HG02970 (cell line): ENCODE data around the gene MAPK8IP2.

ENCODE experiments used
- ATAC-seq: cut with Tn5 transposase; IDR thresholded peaks from one replicate; pipeline ENCODE4 v1.9.1; 2021; ENCODE audit warnings: mild to moderate bottlenecking, moderate library complexity, moderate number of reproducible peaks; ENCODE audit not compliant: unreplicated experiment, low FRiP score

MAPK8IP2 gene

DNA sequence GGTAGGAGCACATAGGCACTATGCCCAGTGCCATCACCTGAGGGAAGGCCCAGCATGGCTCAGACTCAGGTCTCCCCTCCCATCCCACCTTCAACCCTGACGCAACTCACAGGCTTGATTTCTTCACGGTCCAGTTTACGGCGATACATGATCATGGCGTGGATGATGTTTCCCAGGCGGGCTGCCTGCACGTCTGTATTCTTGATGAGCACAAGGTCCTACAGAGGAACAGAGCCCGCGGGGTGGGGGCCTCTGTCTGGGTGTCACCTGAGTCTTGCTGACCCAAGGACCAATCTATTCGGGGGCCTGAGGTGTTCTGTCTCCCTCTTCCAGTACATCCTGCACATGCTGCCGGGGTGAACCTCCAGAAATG is 26.2 kb upstream of the MAPK8IP2 start:
- no peak for ATAC-seq

DNA sequence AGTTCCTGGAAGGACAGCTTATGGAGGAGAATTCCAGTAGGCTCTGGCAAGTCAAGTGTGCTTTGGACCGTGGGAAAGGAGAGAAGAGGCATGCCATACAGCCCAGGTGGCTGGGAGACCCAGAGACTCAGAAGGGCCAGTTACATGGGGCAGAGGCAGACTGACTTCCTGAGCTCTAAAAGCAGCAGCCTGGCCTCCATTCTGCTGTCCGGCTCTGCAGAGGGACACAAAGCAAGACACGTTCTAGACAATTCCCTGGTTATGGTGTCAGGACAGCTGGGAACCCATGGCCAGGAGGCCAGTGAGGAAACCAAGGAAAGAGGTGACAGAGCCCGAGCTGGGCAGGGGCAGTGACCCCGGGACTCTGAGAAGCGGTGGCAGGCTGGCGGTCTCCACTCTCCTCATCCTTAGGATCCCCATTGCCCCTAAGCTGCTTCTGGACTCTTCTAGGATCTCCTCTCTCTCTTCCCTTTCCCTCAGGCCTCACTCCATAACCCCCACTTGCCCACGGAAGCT is 25.1 kb upstream of the MAPK8IP2 start:
- no peak for ATAC-seq

DNA sequence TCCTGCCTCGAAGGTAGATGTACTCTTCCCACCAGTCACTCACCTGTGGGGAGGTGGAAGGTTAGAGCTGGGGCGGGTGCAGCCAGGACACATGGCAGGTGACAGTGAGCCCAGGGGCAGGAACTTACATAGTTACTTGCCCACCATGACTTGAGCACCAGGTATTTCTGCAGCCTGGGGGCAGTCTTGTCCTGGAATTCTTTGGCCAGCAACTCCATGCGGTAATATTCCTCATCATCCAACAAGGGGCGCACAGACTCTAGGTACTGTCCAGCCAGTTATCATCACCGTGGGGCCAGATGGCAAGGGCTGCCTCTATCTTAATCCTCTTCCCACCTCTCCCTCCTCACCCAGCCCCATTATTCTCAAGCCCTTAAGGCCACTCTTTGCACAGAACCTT is 24.5 kb upstream of the MAPK8IP2 start:
- ATAC-seq = no peak

DNA sequence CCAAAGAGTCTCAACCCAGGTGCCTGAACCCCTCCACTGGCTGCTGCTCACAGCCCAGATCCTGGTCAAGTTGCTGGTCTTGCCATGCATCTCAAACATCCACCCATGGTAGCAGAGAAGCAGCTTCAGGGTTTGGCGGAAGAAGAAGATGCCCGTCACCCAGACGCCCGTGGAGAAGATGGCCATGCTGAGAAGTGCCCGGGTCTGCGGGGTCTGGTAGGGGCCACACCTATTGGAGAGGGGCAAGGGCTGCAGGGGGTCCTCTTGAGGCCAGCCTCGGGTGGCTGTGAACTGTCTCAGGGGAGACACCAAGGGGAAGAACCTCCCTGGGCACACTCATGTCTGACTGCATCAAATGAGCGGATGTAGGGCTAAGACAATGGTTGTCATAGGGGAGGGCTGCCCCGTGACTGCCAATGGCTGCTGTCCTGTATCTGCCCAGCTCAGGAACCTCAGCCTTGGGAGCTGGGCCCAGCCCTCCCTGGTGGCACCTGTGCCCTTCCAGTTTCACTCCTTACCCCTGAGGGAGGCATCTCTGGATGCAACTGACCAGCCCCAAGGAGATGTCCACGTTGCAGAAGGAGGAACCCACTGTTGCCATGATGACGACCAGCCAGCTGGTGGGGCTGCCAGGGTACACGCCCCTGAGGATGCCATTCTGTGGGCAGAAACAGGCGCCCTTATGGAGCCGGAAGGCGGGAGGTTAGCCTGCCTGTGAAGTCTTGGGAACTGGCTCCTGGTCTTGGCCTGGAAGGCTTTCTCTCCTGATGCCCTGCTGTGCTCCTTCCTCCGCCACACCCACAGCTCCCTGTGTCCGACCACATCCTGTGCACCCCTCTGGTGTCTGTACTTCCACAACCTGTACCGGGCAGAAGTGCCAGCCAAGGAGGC is 23.5 kb upstream of the MAPK8IP2 start:
- no peak for ATAC-seq

DNA sequence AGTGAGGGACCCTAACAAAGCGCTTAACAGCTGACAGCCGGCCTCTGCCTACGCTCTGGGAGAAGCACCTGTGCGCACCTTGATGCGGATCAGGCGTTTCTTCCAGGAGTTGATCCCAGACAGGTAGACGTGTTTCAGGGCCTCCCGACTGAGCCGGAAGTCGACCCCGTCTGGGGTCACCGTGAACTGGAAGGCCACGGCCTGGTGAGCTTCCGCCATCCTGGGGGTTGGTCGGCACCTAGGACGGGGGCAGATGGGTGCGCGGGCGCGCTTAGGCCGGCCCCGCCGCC is 23.0 kb upstream of the MAPK8IP2 start:
- no peak for ATAC-seq

DNA sequence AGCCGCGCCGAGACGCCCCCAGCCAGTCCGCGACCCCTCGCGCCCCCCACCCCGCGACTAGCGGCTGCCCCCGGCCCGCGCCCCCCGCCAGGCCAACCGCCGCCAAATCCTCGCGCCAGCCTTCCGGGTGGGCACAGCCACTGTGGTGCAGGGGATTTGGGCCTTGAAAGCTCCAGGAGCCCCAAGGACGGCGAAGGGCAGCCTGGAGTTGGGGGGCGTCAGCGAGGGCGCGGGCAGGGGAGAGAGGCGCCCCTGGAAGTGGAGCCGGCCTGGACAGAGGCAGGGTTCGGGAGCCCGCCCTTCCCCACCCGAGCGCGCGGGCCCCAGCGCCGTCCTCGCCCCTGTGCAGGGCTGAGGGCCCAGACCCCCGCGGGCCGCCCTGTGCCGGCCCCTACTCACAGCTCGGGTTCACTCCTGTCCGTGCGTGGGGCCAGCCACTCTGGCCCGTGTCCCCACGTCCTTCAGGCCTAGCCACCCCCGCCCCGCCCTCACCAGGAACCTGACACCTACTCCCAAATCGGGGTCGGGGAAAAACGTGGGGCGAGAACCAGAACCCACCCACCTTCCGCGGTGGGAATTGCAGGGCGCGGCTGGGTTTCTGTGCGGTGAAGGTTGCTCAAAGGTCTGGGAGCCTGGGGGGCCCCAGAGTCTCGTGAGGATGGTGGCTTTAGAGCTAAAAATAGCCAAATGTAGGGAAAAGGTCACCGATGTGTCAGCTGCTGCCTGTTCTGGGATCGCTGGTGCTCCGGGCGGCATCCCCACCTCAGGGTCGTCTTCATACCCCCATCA is 22.4 kb upstream of the MAPK8IP2 start, which contains the start of gene CPT1B:
Gene CPT1B, minus strand, starts transcription at position 441 of the 789 bp plus-strand sequence. CDS start 512 bp downstream, outside the sequence.
- ATAC-seq = no peak

DNA sequence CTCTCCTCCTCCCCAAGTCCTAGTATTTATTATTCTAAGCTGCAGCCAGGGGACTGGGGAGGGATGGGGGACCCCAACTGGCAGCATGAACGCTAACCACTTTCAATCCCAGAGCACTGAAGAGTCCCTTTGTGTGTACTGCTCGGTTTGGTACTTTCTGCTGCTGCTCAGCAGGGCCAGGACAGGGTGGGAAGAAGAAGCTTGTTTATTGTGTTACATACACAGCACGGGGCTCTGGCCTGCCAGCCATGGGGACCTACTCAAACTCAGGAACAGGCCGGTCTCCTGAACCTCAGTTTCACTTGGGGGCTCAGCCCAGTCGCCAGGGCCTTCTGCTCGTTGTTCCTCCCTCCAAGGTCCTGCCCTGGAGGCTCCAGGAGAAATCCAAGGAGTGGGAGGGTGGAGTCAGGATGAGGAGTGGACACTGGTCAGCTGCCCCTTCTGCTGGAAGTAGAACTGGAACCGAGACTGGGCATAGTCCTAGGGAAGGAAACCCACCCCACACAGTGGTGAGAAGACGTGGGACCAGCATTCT is 21.8 kb upstream of the MAPK8IP2 start:
- ATAC-seq = no peak

DNA sequence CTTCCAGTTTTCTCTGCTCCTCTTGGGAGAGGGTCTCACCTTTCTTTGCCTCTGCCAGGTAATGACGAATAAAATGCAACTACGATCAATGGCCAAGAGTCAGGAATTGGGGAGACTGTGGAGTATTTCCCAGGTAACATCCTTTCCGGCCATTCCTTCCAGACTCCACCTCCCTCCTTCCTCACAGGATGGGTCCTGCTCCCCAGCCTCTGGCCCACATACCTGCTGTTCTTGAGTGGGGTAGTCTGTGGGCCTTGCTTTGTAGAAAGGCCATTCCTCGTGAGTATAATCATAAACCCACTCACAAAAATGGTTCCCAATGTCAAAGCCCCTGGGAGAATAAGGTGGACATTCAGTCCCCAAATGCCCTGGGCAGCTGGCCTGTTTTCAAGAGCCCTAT is 20.8 kb upstream of the MAPK8IP2 start:
- ATAC-seq = no peak

DNA sequence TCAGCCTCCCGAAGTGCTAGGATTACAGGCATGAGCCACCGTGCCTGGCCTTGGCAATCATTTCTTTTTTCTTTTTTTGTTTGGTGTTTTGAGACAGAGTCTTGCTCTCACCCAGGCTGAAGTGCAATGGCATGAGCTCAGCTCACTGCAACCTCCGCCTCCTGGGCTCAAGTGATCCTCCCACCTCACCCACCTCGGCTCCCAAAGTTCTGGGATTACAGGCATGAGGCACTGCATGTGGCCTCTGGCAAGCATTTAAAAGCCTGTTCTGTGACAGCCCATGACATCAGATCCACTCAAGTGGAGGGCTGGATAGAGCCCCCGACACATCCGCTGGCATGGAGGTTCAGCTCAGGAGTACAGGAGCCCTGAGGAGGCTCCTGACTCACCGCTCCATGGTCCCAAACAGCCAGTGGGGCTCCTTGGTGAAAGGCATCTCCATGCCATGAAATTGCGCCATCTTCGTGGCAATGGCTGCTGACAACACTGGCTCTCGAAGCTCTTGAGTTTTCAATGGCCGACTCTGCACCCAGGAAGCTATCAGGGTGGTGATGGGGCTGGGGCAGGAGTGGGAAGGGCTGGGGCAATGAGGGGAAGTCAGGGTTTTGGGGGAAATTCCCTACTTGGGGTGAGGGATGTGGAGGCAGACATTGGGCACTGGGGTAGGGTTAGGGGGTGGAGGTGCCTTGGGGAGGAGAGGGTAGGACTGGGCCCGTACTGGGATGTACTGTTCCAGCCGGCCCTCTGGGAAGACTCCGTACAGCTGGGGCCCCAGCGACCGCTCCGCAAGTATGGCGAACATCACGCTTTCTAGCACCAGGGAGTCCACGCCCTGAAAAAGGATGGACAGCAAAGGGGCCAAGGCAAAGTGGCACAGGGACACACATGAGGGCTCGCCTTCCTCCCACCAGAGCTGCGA is 19.3 kb upstream of the MAPK8IP2 start:
- ATAC-seq = no peak

DNA sequence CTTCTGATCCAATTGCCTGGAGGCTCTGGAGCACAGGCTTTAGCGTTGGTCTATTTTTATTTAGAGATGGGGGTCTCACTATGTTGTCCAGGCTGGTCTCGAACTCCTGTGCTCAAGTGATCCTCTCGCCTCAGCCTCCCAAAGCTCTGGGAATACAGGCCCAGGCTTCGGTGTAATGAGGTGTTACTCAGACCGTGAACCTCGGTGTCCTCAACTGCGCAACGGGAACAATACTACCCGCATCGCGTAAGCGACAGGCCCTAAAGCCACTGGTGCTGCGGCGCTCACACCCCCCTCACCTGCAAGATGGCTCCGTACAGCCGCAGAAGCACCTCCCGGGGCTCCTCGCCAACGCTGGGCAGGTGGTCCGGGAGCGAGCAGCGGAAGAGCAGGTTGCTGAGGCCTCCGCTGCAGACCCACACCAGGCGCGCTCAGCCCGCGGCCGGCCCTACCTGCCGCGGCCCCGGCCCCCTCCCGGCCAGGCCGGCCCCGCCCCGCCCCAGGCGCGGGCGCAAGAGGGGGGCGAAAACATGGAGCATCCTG is 18.6 kb upstream of the MAPK8IP2 start:
- ATAC-seq = no peak

DNA sequence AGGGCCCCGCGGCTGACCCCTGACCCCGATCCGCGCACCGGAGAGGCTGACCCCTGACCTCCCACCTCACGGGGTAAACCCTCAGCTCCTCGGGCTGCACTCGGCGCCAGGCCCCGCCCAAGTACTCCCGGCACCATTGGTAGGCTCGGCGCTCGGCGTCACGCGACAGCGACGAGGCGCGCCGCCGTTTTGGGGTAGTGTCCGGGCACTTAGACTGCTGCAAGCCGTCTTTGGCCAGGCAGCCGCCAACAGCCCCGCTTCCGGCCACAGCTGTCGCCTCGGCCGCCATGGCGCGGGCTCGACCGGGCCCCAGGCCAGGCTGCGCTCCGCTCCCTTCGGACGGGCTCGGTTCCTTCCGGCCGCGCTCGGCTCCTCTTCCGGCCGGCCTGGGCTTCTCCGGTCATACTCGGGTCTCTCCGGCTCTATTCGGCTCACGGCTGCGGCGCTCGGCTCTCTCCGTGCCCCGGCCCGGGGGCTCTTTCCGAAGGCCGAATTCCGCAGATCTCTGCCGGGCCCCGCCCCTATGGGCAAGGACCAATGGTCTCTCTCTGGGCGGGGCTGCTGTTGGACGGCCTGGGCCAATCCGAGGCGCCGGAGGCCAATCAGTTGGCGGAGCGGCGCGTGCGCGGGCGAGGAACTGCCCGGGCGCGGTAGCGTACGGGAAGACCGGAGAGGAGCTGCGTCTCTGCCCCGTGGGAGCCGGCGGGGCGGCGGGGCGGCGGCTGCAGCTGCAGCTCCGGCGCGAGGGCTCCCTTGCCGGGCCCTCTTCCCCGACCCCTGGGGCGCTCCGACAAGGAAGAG is 17.9 kb upstream of the MAPK8IP2 start, which contains the start of gene CHKB:
Gene CHKB, minus strand, starts transcription at position 357 of the 801 bp plus-strand sequence. Its CDS starts 68 bp downstream, at position 289.
- peak; percentile 92 for ATAC-seq

DNA sequence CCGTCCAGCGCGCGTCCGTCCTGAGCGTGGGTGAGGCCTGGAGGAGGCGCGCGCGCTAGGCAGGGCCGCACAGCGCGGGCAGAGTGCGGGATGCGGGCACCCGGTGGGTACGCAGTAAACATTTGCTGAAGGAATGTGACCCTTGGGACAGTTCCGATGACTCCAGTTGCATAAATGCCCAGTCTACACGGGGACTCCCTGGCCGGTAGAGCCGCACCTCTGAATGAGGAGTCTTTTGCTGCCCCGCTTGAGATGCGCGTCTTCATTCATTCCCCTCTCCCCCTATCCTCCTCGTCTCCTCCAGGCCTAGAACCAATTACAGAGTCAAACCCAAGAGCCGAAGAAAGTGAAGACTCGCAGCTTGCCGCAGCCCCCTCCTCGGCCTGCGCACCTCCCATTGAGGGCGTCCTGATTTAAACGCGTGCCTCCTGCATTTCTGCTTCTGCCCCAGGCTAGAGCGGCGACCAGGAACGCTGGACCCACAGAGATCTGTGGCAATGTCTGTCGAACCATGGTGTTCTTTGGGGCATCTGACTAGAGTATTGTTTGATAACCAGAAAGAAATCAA is 17.2 kb upstream of the MAPK8IP2 start:
- ATAC-seq = peak; percentile 29

DNA sequence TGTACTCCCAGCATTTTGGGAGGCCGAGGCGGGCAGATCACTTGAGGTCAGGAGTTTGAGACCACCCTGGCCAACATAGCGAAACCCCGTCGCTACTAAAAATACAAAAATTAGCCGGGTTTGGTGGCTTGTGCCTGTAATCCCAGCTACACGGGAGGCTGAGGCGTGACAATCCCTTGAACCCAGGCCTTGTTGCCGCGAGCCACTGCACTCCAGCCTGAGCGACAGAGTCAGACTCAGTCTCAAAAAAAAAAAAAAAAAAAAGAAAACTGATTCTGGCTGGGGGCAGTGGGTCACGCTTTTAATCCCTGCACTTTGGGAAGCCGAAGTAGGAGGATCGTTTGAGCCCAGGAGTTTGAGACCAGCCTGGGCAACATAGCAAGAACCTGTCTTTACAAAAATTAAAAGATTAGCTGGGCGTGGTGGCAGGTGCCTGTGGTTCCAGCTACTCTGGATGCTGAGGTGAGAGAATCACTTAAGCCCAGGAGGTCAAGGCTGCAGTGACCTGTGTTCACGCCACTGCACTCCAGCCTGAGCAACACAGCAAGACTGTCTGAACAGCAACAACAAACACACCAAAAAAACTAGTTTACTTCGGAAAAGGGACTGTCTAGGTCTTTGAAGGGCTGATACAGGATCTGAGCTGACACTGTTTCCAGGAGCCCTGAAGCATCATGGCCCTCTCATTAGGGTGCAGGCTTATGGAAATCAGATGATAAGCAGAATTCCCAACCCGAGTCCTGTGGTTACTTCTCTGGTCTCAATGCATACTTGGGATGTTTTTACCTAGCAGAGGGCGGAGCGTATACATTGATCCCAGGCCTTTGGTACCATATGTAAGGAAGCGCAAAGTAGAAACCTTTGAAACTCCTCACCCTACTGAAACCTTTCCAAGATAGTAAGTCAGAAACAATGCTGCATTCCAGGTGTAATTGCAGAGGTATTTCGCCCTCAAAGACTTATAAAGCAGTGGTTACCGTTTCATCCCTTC is 16.2 kb upstream of the MAPK8IP2 start:
- ATAC-seq = no peak

DNA sequence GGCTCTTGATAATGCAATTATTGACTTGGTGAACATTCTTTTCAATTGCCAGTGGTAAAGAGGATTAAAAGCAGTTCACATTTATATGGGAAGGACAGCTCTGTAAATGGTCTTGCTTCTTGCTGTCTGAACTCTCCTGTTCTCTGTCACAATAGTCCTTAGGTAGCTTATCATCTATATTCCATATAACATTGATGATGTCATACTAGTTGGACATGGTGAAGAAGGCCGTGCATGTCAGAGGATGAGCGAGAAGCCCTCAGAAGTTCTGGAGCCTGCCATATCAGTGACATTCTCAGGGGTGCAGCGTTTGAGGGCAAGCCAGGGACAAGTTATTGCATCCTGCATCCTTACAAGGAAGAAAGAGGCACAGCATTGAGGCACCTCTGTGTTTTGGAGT is 15.4 kb upstream of the MAPK8IP2 start:
- no peak for ATAC-seq

DNA sequence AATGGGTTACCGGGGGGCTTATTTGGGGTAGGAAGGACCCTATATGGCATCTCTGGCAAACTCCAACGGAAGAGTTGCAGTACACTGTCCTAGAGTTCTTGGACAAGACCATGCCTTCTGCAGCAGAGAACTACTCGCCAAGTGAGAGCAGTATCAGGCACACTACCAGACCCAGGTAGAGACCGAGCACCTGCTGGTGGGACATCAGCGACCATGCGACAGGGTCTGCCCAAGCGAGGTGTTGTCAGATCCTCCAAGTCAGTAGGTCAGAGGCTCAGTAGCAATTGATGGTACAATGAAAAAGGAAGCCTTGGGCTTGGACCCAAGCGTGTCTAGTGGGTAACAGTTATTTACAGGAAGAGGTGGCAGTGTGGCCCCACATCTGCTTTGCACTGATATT is 14.8 kb upstream of the MAPK8IP2 start:
- ATAC-seq = no peak

DNA sequence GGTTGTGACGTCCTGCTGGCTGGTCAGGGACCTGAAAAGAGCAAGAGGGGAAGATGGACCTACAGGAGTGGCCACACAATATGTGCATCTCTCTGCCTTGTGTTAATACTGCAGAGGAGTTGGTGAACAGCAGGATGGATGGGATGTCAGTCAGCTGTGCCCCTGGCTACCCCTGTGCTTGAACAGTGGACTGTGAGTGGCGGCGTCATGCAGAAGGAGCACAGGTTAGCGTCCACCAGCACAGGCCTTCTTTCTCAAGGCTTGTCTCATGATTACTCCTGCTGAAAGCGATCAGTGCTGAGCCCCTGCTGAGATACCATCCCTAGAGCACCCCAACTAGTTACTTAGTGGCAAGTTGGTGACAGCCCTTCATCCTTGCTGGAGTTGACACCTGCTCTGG is 14.2 kb upstream of the MAPK8IP2 start:
- ATAC-seq = no peak

DNA sequence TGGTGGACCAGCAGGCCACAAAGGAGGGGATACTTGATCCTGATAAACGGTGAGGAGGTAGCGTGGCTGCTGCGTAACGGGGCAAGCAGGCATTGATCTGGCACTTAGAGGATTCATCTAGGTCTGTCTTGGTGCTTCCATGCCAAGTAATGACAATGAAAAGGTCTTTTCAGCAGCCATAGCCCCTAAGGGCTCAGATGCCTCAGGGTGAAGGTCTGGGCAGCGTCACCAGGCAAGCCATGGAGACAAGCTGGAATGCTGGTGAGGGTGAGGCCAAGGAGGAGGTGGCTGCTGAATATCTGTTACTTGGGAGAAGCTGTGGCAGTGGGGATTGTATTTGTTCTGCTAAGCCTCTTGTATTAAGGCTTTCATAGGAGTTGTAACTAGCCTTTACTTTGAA is 13.2 kb upstream of the MAPK8IP2 start:
- ATAC-seq = no peak

DNA sequence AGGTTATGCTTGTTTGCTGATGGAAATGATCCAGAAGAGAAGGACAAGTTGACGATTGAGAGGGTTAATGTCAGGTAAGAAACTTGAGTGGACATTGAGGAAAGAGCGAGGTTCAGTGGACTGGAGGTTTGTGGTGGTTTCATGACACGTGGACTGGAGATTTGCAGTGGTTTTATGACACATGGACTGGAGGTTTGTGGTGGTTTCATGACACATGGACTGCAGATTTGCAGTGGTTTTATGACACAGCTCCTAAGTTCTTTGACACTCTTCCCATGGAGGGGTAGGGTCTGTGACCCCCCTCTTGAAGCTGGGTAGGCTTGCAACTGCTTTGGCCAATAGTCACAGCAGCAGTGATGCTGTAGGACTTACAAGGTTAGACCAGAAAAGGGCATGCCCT is 5.4 kb upstream of the MAPK8IP2 start:
- no peak for ATAC-seq
